ENCODE data around the gene CD163.
"Not testable (repeated sequence)": the region's sequence is repeated elsewhere in the genome, so short reads cannot be mapped to it uniquely, and the experiment has no call there.

Gene CD163

DNA sequence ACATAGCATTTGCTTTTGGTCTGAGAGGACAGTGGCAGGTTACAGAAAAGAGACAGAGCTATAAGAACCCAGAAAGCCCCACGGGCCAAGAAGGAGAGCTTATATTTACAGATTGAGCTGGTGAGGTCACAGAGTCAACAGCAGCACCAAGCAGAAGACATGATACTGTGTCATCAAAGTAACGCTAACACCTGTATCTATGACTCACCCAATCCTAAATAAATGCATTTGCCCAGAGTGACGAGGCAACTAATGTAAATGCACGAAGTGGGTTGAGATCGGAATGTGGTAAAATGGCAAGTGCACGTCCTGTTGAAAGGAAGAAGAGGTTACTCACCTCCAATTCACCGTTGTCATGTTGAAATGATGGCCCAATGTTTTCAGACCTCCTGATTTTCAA is 52.9 kb downstream of the CD163 start:
- DNase-seq (ENCODE audit: low spot score) = no peak

DNA sequence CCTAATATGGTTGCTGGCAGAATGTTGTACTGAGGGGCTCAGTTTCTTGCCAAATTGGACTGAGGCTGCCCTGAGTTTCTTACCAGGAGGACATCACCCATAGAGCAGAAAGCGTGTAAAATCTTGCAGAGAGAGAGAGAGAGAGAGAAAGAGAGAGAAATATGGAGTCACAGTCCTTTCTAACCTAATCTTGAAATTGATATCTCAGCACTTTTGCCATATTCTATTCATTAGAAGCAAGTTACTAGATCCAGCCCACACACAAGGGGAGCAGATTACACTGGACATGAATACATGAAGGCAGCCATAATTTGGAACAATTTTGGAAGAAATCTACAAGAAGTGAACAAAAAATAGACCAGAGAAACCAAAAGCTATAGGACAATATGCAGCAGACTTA is 55.5 kb downstream of the CD163 start:
- no peak for DNase-seq (ENCODE audit: low spot score)

- DNase-seq (ENCODE audit: low spot score) = no peak
Measured at GRCh38 chr12:7444537-7444936, 59.0 kb downstream of the CD163 start.

DNA sequence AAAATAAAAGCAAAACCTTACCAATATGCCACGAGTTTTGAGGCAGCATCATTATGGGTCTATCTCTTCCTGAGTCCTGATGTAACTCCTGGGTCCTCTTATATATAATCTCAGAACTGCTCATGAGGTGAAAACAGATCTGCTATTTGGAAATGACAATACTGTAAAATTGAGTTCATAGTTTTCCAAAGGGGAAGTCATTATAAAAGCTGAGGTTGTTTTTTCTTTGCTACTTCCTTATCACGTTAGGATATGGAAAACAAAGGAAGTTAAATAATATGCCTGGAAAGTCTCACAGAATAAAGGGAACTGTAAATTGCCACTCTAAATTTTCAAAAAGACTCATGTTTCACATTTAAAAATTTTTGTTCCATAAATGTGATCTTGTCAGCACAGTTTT is 59.5 kb downstream of the CD163 start, which contains the start of gene CD163L1:
CD163L1 (minus strand) TSS at position 78 of the 400 bp plus-strand sequence; CDS start at position 52, 26 bp downstream.
- no peak for DNase-seq (ENCODE audit: low spot score)

- no peak for DNase-seq (ENCODE audit: low spot score)
Measured at GRCh38 chr12:7441216-7441615, 62.4 kb downstream of the CD163 start.

- DNase-seq (ENCODE audit: low spot score) = no peak
Measured at GRCh38 chr12:7439579-7440505, 63.7 kb downstream of the CD163 start.

DNA sequence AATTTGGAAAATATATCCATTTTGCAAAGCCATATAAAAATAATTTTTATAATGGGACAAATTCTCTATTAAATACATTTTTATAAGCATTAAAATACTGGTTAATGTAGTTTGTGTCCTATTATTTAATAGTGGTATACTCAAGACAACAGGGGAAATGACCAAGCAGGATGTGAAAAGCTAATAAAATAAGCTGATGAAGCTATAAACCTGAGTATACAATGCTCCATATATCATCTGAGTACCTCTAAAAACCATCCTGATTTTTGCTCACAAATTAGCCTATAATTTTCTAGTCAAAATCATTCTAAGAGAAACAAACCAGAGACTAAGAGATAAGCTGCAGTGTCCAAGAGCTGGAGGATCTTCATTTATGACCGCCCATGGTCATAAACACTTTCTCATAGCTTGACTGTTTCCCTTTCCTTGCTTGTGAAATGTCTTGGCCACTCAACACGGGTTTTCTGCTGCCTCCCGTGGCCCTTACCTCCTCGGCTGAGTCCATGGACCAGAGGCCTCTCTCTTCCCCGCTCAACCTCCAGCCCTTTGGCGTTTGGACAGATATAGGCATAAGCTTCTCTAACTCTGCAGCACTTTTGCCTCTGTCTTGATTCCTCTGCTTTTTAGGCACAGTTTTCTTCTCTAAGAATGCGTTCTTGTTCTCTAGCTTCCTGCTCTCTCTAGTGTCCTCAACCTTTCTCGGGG is 65.1 kb downstream of the CD163 start:
- DNase-seq (ENCODE audit: low spot score) = not testable (repeated sequence)

- DNase-seq (ENCODE audit: low spot score) = not testable (repeated sequence)
Measured at GRCh38 chr12:7437494-7437893, 66.1 kb downstream of the CD163 start.

DNA sequence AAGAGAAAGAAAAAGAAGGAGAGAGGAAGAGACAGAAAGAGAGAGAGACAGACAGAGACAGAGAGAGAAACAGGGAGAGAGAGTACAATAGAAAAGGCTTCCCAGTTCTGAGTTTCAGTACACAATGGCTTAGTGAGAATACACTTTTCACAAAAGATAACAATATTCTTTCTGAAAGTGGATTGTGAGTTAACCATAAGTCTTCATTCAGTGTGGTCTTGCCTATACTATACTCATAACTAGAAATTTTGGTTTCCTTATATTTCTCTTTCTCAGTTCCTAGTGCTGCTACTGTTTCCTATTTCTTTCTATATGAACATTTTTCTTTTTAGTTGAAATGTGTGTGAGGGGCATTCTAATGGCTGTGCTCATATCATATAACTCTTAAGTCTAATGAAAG is 68.9 kb downstream of the CD163 start:
- DNase-seq (ENCODE audit: low spot score) = no peak

- no peak for DNase-seq (ENCODE audit: low spot score)
Measured at GRCh38 chr12:7433276-7433822, 70.2 kb downstream of the CD163 start.

DNA sequence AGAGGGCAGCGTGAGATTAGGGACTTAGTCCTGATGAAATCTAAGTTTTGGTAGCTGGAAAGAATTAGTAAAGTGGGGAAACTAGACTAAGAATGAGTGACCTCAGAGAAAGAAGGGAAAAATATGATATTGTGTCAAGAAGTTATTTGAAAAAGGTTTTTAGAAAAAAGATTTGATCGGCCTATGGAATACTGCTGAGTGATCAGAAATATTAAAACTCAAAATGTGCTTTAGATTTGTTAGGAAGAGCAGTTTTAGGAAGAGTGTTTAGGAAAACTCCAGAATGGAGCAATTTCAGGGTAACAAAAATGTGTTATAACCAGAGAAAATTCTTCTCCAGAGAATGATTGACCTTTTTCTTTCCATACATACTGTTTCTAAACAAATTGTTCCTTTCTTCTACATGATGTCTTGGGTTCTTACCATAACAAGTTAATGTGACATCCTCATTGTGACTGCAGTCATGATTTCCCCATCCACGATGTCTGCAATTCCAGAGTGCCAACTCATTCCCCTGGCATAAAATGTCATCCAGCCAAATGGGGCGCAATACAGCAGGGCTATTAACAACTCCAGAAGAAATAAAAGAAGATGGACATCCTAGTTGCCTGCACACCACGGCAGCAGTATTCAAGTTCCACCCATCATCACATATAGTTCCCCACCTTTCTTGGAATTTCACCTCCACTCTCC is 71.4 kb downstream of the CD163 start:
- no peak for DNase-seq (ENCODE audit: low spot score)
